SK-N-SH treated with all-trans-retinoic acid at 6 μM for 48 hours (cell line): ENCODE results near the gene KLF2.

ENCODE experiments used
- ISL1 ChIP-seq: fragments of 250-450 bp; sonication (Bioruptor Pico); IDR thresholded peaks from 2 replicates; pipeline ENCODE4 v2.1.2; 2022; ENCODE audit warnings: mild to moderate bottlenecking, moderate library complexity
- OSR1 ChIP-seq: fragments of 250-450 bp; sonication (Bioruptor Pico); IDR thresholded peaks from 2 replicates; pipeline ENCODE4 v1.8.0; 2022; ENCODE audit warnings: moderate library complexity, mild to moderate bottlenecking, inconsistent platforms
- PATZ1 ChIP-seq: fragments of 250-450 bp; sonication (Bioruptor Pico); IDR thresholded peaks from 2 replicates; pipeline ENCODE4 v1.8.0; 2020; ENCODE audit warnings: mild to moderate bottlenecking, moderate library complexity, borderline replicate concordance
- ZC3H10 ChIP-seq: fragments of 250-450 bp; sonication (Bioruptor Pico); IDR thresholded peaks from 2 replicates; pipeline ENCODE4 v1.5.1; 2021; ENCODE audit warnings: mild to moderate bottlenecking, moderate library complexity
- ZFP3 ChIP-seq: fragments of 250-450 bp; sonication (Bioruptor Pico); IDR thresholded peaks from 2 replicates; pipeline ENCODE4 v1.5.0; 2020; ENCODE audit warnings: mild to moderate bottlenecking, moderate library complexity

DNA sequence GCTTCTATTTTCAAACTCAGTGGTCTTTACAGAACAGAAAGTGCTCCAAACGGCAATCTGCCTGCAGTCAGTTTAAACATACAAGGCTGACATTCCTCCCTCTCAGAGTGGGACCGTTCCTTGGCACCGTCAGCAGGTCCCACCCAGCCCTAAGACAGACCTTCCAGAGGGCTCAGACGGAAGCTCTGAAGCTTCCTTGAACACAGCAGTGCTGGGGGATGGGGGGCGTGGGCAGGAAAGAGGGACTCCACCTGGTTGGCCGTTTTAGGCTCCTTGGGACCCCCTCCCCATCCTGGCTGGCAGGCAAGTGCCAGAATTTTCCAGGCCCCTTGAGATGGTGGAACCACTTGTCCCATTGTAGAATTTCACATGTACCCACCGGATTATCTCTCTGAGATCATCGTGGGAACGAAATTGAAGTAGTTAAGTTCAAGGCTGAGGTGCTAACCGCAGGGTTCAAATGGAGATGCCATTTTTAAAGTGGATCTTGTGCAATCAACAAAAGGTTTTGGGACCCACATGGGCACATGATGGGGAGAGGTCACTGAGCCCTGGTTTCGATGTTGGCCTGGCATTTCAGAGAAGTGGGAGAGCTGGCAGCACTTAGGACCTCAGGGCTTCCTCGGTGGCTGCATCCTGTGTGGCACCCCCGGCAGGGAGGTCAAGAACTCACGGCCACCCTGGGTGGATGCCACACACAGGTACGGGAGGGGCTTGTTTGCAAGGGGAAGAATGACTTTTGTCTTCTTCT lies 46.2 kb downstream of the KLF2 start:
- TF ChIP-seq OSR1 (no peak), PATZ1 (no peak), ZC3H10 (no peak), ISL1 (no peak), ZFP3 (CRISPR knock-in tag) (no peak)
